ENCODE data around the gene USP3.

The USP3 gene

DNA sequence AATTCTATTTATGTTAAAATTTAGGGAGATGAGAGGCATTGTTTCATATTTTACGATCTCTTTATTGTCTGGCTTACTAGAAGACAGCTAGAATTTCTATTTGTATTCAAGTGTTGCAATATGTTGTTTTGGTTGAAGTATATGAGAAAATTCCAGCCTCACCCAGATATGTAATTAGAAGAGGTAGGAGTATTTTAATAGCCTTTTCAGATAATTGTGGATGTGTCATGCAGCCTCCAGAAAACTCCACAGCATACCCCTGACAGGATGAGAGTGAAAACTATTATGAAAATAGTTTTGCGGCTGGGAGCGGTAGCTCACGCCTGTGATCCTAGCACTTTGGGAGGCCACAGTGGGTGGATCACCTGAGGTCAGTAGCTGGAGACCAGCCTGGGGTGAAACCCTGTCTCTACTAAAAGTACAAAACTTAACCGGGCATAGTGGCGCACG, 21.5 kb upstream of the USP3 start:
- no peaks in the 10 kb centered on the region for H3K36me3 ChIP-seq (ENCODE audit: insufficient read depth, low read length)

DNA sequence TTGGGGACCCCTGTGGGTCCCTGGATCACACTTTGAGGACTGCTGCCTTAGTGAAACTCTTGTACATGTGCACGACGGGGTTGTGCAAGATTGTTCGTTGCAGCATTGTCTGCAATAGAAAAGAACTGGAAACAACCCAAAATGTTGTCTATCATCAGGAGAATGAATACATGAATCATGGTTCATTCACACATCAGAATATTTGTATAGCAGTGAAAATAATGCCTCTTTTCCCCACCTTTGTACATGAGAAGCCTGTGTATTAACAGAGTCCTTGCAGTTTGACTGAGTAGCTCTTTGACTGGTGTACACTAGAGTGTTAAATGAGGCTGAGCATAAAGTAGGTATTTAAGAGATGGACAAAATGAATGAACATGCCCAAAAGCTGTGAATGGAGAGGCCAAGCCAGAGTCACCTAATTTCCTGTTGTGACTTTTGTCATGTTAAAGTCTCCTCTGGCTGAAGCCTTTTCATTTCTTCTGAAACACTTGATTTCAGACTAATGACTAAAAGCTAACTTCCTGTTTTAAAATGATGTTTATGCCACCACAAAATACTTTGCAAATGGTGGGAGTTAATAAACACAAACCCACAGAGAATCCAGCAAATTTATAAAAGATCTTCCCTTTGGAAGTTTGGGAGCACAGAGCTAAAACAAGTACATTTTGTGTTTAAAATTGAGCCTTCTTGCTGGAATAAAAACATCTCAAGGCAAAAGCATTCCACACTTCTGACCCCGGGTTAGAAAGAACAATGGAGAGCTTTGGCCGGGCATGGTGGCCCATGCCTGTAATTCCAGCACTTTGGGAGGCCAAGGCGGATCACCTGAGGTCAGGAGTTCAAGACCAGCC, 20.6 kb upstream of the USP3 start:
- Histone ChIP-seq H3K4me1 (ENCODE audit: insufficient read depth, low read length, poor library complexity, severe bottlenecking) (peaks cover 12% of the 10 kb centered on the region), H3K4me3 (ENCODE audit: low read length, poor library complexity, severe bottlenecking) (no peak overlapping the region), H2AFZ (ENCODE audit: low read length) (no peak overlapping the region), H3F3A (ENCODE audit: low read depth) (no peaks in the 10 kb centered on the region), H3K9ac (ENCODE audit: low read depth, low read length, poor library complexity, severe bottlenecking) (no peak overlapping the region), H3K9me3 (ENCODE audit: insufficient read depth, low read depth, low read length) (no peaks in the 10 kb centered on the region), H3K79me2 (ENCODE audit: insufficient read depth, low read length) (no peaks in the 10 kb centered on the region), H3K9me2 (replicated peaks; ENCODE audit: low read depth, low read length) (no peaks in the 10 kb centered on the region), H3K4me2 (ENCODE audit: low read depth, low read length, poor library complexity, severe bottlenecking) (no peak overlapping the region), H3K27me3 (ENCODE audit: insufficient read depth, low read length, poor library complexity, severe bottlenecking) (no peaks in the 10 kb centered on the region), H4K20me1 (ENCODE audit: insufficient read depth, low read length, poor library complexity, severe bottlenecking) (no peaks in the 10 kb centered on the region), H3K36me3 (ENCODE audit: insufficient read depth, low read length) (no peaks in the 10 kb centered on the region)
- TF ChIP-seq EZH2phosphoT487 (IDR thresholded peaks at IDR 0.05; ENCODE audit: borderline replicate concordance) (no peak), CTCF (conservative IDR thresholded peaks at IDR 0.05; ENCODE audit: low read length) (no peak)

More for the DNA sequence above, 21.5 kb upstream of the USP3 start:
- H3K27me3 ChIP-seq (ENCODE audit: insufficient read depth, low read length, poor library complexity, severe bottlenecking) = no peaks in the 10 kb centered on the region
- no peaks in the 10 kb centered on the region for H3F3A ChIP-seq (ENCODE audit: low read depth)
- TF ChIP-seq EZH2phosphoT487 (IDR thresholded peaks at IDR 0.05; ENCODE audit: borderline replicate concordance) (no peak), CTCF (conservative IDR thresholded peaks at IDR 0.05; ENCODE audit: low read length) (no peak)
- no peaks in the 10 kb centered on the region for H3K79me2 ChIP-seq (ENCODE audit: insufficient read depth, low read length)
- no peaks in the 10 kb centered on the region for H3K9me2 ChIP-seq (replicated peaks; ENCODE audit: low read depth, low read length)
- H3K4me3 ChIP-seq (ENCODE audit: low read length, poor library complexity, severe bottlenecking) = no peak overlapping the region
- H4K20me1 ChIP-seq (ENCODE audit: insufficient read depth, low read length, poor library complexity, severe bottlenecking) = no peaks in the 10 kb centered on the region
- no peak overlapping the region for H2AFZ ChIP-seq (ENCODE audit: low read length)
- H3K4me2 ChIP-seq (ENCODE audit: low read depth, low read length, poor library complexity, severe bottlenecking) = no peak overlapping the region
- H3K9me3 ChIP-seq (ENCODE audit: insufficient read depth, low read depth, low read length) = no peaks in the 10 kb centered on the region
- no peak overlapping the region for H3K9ac ChIP-seq (ENCODE audit: low read depth, low read length, poor library complexity, severe bottlenecking)
- peaks cover 12% of the 10 kb centered on the region for H3K4me1 ChIP-seq (ENCODE audit: insufficient read depth, low read length, poor library complexity, severe bottlenecking)

DNA sequence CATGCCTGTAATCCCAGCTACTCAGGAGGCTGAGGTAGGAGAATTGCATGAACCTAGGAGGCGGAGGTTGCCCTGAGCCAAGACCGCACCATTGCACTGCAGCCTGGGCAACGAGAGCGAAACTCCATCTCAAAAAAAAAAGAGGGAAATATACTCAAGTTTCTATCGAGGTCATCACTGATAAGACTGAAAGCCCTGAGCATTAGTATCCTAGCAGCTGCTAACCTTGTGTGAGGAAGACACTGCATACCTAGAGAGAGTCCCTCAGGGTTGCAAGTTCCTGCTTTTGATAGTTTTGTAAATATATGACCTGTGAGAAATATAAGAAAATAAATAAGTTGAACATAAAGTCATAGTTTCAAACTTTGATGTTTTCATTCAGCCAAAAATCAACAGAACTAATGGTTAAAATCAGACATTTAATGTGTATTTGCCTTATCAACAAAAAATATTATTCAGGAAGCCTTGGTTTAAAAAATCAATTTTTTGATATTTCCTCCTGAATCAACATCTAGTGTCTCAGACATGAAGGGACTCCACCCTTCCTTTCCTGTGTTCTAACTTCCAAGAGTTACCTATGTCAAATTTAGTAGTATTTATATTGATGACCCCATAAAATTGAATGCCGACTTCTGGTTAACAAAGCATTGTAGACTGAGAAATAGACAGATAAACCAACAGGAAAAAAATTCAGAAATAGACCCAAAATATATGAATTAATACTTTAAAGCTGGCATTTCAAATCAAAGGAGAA, 19.8 kb upstream of the USP3 start:
- no peak overlapping the region for H3K9ac ChIP-seq (ENCODE audit: low read depth, low read length, poor library complexity, severe bottlenecking)

More for the DNA sequence above, 19.8 kb upstream of the USP3 start:
- no peaks in the 10 kb centered on the region for H3K9me3 ChIP-seq (ENCODE audit: insufficient read depth, low read depth, low read length)
- no peaks in the 10 kb centered on the region for H4K20me1 ChIP-seq (ENCODE audit: insufficient read depth, low read length, poor library complexity, severe bottlenecking)
- H3F3A ChIP-seq (ENCODE audit: low read depth) = no peaks in the 10 kb centered on the region
- H3K27me3 ChIP-seq (ENCODE audit: insufficient read depth, low read length, poor library complexity, severe bottlenecking) = no peaks in the 10 kb centered on the region
- no peaks in the 10 kb centered on the region for H3K79me2 ChIP-seq (ENCODE audit: insufficient read depth, low read length)
- no peaks in the 10 kb centered on the region for H3K36me3 ChIP-seq (ENCODE audit: insufficient read depth, low read length)
- TF ChIP-seq EZH2phosphoT487 (IDR thresholded peaks at IDR 0.05; ENCODE audit: borderline replicate concordance) (no peak), CTCF (conservative IDR thresholded peaks at IDR 0.05; ENCODE audit: low read length) (no peak)
- no peak overlapping the region for H3K4me3 ChIP-seq (ENCODE audit: low read length, poor library complexity, severe bottlenecking)
- H3K4me1 ChIP-seq (ENCODE audit: insufficient read depth, low read length, poor library complexity, severe bottlenecking) = peaks cover 7% of the 10 kb centered on the region
- H3K9me2 ChIP-seq (replicated peaks; ENCODE audit: low read depth, low read length) = no peaks in the 10 kb centered on the region
- H2AFZ ChIP-seq (ENCODE audit: low read length) = no peak overlapping the region
- no peak overlapping the region for H3K4me2 ChIP-seq (ENCODE audit: low read depth, low read length, poor library complexity, severe bottlenecking)
